ENCODE data around the gene LRRC37A3.
"Not testable (repeated sequence)": the region's sequence is repeated elsewhere in the genome, so short reads cannot be mapped to it uniquely, and the experiment has no call there.

LRRC37A3 gene

GRCh38 chr17:64915244-64915643, 4.0 kb downstream of the LRRC37A3 start:
- not testable (repeated sequence) for H3K27me3 Mint-ChIP-seq

DNA sequence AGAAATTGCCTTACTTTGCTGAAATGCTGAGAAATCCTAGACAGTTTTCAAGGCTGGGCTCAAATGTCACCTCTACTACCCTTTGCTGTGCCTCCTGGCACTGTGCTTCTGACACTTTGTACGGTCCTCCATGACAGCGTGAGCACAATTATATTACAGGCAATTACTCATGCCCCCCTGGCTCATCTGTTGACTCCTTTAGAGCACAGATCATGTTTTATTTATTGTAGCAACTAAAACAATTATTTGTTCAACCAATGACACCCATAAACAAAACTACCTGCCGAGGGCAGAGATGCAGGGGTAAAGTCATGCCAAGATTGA, 9.1 kb downstream of the LRRC37A3 start:
- not testable (repeated sequence) for H3K4me3 Mint-ChIP-seq; H3K36me3 Mint-ChIP-seq; H3K4me1 Mint-ChIP-seq; H3K27ac Mint-ChIP-seq; H3K9me3 Mint-ChIP-seq; ATAC-seq (replicated peaks); DNase-seq; H3K27me3 Mint-ChIP-seq

More at GRCh38 chr17:64915244-64915643, 4.0 kb downstream of the LRRC37A3 start:
- not testable (repeated sequence) for H3K9me3 Mint-ChIP-seq; DNase-seq; H3K4me3 Mint-ChIP-seq; H3K4me1 Mint-ChIP-seq; ATAC-seq (replicated peaks); H3K36me3 Mint-ChIP-seq
- H3K27ac Mint-ChIP-seq: peak overlapping the region; percentile 59

GRCh38 chr17:64909511-64910190, 9.6 kb downstream of the LRRC37A3 start:
- peak overlapping the region in 1 of 2 donors; percentile 41 for H3K4me3 Mint-ChIP-seq
- H3K27ac Mint-ChIP-seq: not testable (repeated sequence)

DNA sequence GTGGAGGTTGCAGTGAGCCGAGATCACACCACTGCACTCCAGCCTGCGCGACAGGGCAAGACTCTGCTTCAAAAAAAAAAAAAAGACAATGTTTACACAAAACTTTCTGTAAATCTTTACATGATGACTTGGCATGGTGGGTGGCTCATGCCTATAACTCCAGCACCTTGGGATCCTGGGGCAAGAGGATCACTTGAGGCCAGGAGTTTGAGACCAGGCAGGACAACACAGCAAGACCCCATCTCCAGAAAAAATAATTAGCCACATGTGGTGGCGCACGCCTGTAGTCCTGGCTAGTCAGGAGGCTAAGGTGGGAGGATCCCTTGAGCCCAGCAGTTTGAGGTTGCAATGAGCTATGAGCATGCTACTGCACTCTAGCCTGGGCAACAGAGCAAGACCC, 15.2 kb downstream of the LRRC37A3 start:
- not testable (repeated sequence) for DNase-seq; H3K27me3 Mint-ChIP-seq; H3K27ac Mint-ChIP-seq; H3K36me3 Mint-ChIP-seq; H3K9me3 Mint-ChIP-seq; ATAC-seq (replicated peaks); H3K4me1 Mint-ChIP-seq; H3K4me3 Mint-ChIP-seq

More at GRCh38 chr17:64909511-64910190, 9.6 kb downstream of the LRRC37A3 start:
- not testable (repeated sequence) for ATAC-seq (replicated peaks); DNase-seq; H3K27me3 Mint-ChIP-seq; H3K4me1 Mint-ChIP-seq; H3K9me3 Mint-ChIP-seq; H3K36me3 Mint-ChIP-seq

DNA sequence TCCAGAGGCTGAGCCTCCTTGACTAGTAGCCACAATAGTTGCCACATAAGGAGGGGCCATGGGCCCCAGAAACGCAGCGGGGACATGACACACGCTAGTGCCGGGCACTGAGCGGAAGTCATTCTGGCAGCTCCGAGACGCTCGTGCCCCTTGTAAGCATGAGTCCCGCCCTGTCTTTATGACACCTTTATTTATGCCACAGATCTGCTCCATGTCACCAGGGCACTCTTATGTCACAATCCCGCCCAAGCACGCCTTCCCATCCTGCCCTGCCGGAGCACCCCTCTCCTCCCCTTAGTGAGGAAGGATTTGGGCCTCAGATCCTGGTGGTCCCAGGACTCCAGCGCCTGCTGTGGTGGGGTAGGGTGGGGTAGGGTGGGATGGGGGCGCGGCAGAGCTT, 22.1 kb downstream of the LRRC37A3 start:
- not testable (repeated sequence) for H3K9me3 Mint-ChIP-seq; H3K4me3 Mint-ChIP-seq; H3K4me1 Mint-ChIP-seq; H3K27ac Mint-ChIP-seq; H3K27me3 Mint-ChIP-seq; ATAC-seq (replicated peaks); H3K36me3 Mint-ChIP-seq; DNase-seq

DNA sequence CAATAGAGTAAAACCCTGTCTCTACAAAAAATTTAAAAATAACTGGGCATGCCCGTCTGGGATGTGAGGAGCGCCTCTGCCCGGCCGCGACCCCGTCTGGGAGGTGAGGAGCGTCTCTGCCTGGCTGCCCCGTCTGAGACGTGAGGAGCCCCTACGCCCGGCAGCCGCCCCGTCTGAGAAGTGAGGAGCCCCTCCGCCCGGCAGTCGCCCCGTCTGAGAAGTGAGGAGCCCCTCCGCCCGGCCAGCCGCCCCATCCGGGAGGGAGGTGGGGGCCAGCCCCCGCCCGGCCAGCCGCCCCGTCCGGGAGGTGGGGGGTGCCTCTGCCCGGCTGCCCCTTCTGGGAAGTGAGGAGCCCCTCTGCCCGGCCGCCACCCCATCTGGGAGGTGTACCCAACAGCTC, 45.1 kb downstream of the LRRC37A3 start:
- H3K36me3 Mint-ChIP-seq; H3K9me3 Mint-ChIP-seq; H3K27me3 Mint-ChIP-seq; ATAC-seq (replicated peaks); DNase-seq; H3K4me3 Mint-ChIP-seq; H3K27ac Mint-ChIP-seq; H3K4me1 Mint-ChIP-seq: not testable (repeated sequence)

- H3K36me3 Mint-ChIP-seq, H3K9me3 Mint-ChIP-seq, H3K4me3 Mint-ChIP-seq, H3K27me3 Mint-ChIP-seq, H3K27ac Mint-ChIP-seq, H3K4me1 Mint-ChIP-seq: not testable (repeated sequence)
- DNase-seq: peak; percentile 37
- peak; percentile 87 to 92 for ATAC-seq (replicated peaks)
Measured at GRCh38 chr17:64847504-64848466, 71.5 kb downstream of the LRRC37A3 start.

DNA sequence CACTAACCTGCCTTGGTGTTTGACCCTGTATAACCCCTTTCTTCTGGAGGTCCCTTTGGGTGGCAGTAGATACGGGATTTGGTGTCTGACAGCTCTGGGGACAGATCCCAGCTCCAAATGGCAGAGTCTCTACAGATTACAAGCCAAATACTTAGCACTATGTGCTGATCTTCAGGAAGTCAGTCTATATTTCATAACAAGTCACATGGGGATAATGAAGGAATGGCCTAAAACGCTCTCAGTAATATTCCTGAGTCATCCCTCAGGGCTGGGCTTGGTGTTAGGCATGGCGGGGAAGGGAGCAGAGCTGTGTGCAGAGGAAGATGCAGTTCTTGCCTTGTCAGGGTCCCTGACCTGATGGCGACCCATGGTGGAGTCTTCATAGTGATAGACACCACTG, 72.4 kb downstream of the LRRC37A3 start:
- not testable (repeated sequence) for H3K4me1 Mint-ChIP-seq; H3K9me3 Mint-ChIP-seq; H3K27ac Mint-ChIP-seq; H3K27me3 Mint-ChIP-seq; H3K4me3 Mint-ChIP-seq; H3K36me3 Mint-ChIP-seq; DNase-seq; ATAC-seq (replicated peaks)

DNA sequence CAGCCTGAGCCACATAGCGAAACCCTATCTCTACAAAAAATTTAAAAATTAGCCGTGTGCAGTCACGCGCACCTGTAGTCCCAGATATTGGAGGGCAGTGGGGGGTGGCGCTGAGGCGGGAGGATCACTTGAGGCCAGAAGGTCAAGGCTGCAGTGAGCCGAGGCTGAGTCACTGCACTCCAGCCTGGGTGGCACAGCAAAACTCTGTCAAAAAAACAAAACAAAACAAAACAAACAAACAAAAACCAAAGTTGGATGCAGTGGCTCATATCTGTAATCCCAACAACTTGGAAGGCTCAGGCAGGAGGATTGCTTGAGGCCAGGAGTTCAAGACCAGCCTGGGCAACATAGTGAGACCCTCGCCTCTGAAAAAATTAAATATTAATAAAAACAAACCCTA, 75.4 kb downstream of the LRRC37A3 start:
- not testable (repeated sequence) for H3K4me3 Mint-ChIP-seq; H3K36me3 Mint-ChIP-seq; H3K27me3 Mint-ChIP-seq; H3K27ac Mint-ChIP-seq; DNase-seq; ATAC-seq (replicated peaks); H3K9me3 Mint-ChIP-seq; H3K4me1 Mint-ChIP-seq

- H3K9me3 Mint-ChIP-seq; ATAC-seq (replicated peaks): not testable (repeated sequence)
Measured at GRCh38 chr17:64842900-64843299, 76.4 kb downstream of the LRRC37A3 start.

GRCh38 chr17:64840960-64841359, 78.3 kb downstream of the LRRC37A3 start:
- not testable (repeated sequence) for H3K27me3 Mint-ChIP-seq; ATAC-seq (replicated peaks); H3K4me3 Mint-ChIP-seq; H3K36me3 Mint-ChIP-seq; DNase-seq; H3K27ac Mint-ChIP-seq; H3K9me3 Mint-ChIP-seq
- peaks cover 11 to 19% of the 10 kb centered on the region in 2 donors for H3K4me1 Mint-ChIP-seq

More at GRCh38 chr17:64842900-64843299, 76.4 kb downstream of the LRRC37A3 start:
- H3K4me3 Mint-ChIP-seq, H3K27me3 Mint-ChIP-seq, H3K36me3 Mint-ChIP-seq, DNase-seq, H3K27ac Mint-ChIP-seq, H3K4me1 Mint-ChIP-seq: not testable (repeated sequence)

- peaks cover 22 to 36% of the 10 kb centered on the region in 2 donors for H3K4me1 Mint-ChIP-seq
- H3K4me3 Mint-ChIP-seq; H3K27me3 Mint-ChIP-seq; ATAC-seq (replicated peaks); H3K36me3 Mint-ChIP-seq; DNase-seq; H3K27ac Mint-ChIP-seq; H3K9me3 Mint-ChIP-seq: not testable (repeated sequence)
Measured at GRCh38 chr17:64838513-64838912, 80.8 kb downstream of the LRRC37A3 start.

DNA sequence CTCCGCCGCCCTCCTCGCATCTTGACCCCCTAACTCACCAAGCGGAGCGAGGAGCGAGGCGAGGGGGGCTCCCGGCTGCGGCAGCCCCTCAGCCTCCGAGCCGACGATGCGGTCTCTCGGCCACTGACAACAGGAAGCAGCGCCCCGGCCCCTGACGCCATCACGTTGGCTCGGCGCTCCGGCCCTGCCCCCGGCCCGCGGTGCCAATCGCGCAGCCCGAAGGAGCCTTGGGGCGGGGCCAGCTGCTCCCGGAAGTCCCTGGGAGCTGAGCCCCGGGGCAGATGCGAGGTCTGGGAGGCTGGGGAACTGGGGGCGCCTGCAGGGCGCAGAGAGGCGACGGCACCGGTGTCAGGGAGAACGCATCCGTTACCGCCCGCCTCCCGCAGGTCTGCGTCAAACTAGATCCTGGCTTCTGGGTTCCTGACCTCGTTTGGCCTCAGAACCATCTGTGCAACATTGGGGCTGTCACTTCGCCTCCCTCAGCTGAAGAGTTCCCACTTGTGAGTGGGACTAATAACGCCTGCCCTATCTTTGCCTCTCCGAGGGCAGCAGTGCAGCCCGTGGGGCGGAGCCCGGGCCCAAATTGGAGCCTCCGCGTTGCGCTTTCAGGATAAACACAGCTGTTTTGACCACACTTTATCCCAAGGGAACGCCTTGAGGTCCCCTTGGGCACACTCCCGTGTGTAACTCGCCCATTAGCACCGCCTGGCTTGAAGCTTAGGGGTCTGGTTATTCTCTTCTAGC, 82.1 kb downstream of the LRRC37A3 start:
- peak overlapping the region; percentile 96 for H3K27ac Mint-ChIP-seq
- H3K9me3 Mint-ChIP-seq, H3K36me3 Mint-ChIP-seq, H3K27me3 Mint-ChIP-seq: not testable (repeated sequence)
- peak overlapping the region; percentile 85 to 96 for H3K4me3 Mint-ChIP-seq
- peaks cover 22 to 36% of the 10 kb centered on the region in 2 donors for H3K4me1 Mint-ChIP-seq
- DNase-seq (peak; percentile 85), ATAC-seq (replicated peaks) (peak; percentile 95)

GRCh38 chr17:64836623-64837017, 82.7 kb downstream of the LRRC37A3 start:
- not testable (repeated sequence) for H3K9me3 Mint-ChIP-seq, H3K27me3 Mint-ChIP-seq, H3K36me3 Mint-ChIP-seq
- Mint-ChIP-seq H3K4me3 (peak overlapping the region; percentile 85 to 96), H3K27ac (peak overlapping the region; percentile 95), H3K4me1 (peaks cover 22 to 36% of the 10 kb centered on the region in 2 donors)
- ATAC-seq (replicated peaks) (peak; percentile 25 to 26), DNase-seq (peak; percentile 4)
